ENCODE measurements around the gene GPR153.
"Not testable (repeated sequence)": the region's sequence is repeated elsewhere in the genome, so short reads cannot be mapped to it uniquely, and the experiment has no call there.

The GPR153 gene

DNA sequence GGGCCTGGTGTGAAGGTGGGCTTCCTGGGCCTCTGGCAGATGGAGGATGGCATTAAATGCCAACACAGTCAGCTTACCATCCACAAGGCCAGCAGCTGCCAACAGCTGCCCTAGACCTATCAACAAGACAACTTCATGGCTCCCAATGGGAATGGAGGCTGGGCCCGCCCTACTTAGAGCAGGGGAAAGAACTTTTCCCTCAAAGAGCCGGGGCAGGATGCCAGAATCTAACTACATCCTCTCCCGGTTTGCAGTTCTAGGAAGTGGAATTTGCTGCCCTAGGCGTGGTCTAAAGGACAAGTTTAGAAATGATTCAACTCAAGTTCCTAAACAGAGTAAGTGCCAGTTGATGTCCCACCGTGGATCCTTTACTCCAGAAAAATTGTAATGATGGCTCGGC, 38.3 kb downstream of the GPR153 start:
- no peak for DNase-seq

DNA sequence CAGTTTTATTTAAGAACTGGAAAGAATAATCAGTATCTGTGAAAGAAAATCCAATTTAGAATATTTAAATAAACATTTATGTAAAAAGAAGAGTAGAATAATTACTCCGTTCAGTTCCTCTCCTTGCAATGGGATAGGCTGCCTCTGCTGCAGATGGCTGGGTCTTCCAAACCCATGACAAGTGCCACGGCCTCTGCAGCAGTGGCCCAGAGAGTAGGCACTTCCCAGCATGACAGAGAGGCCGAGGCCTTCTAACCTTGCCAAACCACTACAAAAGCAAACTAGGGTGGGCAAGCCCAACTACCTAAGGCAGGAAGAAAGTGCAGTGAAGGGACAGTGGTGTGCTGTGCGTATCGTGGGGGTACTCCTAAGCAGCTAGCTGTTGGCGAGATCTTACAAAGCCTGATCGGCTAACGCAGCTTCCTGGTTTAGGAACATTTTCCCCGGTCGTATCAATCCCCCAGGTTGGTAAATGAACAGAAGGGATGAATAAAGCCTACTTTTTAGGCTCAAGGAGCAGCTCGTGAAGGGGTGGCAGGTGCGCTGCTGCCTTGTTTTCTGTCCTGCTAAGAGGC, 39.6 kb downstream of the GPR153 start:
- DNase-seq, result no peak

- no peak for DNase-seq
These were observed 40.7 kb downstream of the GPR153 start for GRCh38 chr1:6220236-6220635.

DNA sequence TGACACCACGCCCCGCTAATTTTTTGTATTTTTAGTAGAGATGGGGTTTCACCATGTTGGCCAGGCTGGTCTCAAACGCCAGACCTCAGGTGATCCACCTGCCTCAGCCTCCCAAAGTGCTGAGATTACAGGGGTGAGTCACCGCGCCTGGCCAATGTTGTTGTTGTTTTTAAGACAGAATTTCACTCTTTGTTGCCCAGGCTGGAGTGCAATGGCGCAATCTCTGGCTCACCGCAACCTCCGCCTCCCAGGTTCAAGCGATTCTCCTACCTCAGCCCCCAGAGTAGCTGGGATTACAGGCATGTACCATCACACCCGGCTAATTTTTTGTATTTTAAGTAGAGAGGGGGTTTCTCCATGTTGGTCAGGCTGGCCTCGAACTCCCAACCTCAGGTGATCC, 41.3 kb downstream of the GPR153 start:
- not testable (repeated sequence) for DNase-seq

DNA sequence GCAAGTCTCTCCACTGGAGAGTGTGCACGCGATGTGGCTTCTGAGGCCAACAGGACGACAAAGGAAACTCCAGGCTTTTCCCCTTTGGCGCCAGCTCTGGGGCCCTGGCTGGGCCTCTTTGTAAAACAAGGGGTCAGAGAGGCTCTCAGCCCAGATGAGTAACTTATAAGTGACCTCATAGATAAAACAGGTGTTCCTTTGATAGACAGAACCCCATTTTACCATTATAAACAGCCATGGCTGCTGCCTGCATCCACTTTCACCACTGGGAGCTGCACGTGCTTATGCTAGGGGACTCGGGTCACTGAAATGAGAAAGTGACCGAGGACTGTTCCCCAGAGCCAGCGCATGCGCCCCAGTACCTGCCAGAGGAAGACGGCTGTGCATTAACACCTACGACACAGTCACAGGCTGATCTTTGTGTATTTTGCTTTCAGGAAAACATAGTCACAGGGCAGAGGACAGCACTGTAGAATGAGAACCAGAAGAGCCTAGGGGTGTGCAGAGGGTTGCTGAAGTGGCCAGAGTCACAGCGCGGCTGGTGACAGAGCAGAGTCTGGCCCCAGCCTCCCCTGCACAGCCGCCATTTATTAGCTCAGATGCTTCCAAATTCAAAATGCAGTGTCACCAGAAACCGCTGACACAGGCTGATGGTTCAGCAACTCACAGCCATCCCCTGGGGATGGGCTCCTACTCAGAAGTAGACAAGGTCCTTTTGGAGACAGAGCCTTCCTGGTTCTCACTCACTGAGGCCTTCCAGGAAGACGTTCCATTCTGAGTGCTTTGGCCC, 42.3 kb downstream of the GPR153 start:
- DNase-seq, result no peak

DNA sequence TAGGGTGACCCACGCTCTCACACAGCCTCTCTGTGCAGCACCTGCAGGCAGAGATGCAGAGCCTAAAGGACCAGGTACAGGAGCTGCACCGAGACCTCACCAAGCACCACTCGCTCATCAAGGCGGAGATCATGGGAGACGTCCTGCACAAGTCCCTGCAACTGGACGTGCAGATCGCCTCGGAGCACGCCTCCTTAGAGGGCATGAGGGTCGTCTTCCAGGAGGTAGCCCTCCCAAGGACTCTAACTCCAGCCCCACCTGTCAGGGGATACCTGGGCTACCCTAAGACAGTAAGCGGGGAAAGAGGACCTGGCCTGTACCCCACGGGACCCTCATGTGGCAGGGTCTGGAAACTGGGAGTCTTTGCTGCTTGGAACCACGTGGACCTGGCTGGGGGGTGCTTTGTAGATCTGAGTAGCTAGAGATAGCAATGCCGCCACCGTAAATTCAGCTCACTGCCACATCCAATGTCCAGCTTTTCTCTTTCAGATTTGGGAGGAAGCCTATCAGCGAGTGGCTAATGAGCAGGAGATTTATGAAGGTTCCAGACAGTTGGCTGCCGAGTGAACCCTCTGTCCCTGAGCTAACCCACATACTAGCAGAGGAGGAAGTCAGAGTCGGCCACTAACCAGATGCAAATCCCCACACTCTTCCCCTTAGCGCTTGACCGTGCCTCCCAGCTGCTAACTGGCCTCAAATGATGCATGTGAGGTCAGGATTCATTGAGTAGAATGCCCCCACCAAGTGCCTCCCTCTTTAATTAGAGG, 48.5 kb downstream of the GPR153 start:
- no peak for DNase-seq

DNA sequence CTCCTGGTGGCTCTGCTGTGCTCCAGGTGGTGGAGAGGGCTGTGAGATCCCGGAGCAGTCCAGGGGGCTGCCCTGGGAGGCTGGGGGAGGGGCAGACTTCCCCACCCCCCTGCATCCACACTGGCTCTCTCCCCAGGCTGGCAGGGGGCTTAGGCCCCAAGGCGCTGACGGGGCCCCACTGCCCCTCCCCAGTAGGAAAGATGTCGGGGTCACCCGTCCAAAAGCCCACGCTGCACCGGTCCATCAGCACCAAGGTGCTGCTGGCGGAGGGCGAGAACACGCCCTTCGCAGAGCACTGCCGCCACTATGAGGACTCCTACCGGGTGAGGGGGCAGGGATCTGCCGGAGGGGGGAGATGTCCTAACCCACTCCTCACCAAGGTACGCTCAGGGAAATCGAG, 49.2 kb downstream of the GPR153 start:
- no peak for DNase-seq

- DNase-seq, result no peak
These were observed 50.1 kb downstream of the GPR153 start for GRCh38 chr1:6210591-6211355.

DNA sequence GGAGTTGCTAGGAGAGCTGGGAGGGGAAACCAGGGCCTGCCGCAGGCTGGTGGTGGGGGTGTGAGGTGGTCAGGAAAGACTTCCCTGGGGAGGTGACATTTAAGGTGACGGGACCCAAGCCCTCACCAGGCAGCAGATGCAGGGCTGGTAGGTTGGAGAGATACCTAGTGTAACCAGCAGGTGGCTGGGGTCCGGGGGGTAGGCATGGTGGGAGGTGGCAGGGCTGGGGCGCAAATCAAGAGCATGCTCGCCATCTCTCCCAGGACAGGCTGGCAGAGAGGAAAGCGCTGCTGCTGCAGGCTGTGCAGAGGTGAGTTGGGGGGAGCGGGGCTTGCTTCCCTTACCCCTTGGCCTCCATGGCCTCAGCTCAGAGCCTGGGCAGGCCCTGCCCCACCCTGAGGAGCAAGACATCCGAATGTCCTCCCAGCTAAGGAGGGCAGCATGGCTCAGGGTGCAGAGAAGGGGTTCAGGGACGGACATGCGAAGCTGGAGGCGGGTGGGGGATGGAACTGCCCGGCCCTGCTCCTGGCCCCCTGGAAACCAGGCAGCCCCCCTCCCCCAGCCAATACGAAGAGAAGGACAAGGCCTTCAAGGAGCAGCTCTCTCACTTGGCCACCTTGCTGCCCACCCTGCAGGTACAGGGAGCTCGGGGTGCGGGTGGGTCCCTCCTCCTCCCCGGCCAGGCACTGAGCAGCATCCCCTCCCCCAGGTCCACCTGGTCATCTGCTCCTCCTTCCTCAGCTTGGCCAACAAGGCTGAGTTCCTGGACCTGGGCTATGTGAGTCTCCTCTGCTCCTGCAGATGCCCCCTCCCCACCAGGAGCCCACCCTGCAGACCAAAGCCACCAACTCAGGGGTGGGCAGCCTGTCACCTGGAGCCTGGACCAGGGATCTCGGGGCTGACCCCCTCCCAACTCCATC, 51.0 kb downstream of the GPR153 start:
- peak; percentile 48 for DNase-seq

DNA sequence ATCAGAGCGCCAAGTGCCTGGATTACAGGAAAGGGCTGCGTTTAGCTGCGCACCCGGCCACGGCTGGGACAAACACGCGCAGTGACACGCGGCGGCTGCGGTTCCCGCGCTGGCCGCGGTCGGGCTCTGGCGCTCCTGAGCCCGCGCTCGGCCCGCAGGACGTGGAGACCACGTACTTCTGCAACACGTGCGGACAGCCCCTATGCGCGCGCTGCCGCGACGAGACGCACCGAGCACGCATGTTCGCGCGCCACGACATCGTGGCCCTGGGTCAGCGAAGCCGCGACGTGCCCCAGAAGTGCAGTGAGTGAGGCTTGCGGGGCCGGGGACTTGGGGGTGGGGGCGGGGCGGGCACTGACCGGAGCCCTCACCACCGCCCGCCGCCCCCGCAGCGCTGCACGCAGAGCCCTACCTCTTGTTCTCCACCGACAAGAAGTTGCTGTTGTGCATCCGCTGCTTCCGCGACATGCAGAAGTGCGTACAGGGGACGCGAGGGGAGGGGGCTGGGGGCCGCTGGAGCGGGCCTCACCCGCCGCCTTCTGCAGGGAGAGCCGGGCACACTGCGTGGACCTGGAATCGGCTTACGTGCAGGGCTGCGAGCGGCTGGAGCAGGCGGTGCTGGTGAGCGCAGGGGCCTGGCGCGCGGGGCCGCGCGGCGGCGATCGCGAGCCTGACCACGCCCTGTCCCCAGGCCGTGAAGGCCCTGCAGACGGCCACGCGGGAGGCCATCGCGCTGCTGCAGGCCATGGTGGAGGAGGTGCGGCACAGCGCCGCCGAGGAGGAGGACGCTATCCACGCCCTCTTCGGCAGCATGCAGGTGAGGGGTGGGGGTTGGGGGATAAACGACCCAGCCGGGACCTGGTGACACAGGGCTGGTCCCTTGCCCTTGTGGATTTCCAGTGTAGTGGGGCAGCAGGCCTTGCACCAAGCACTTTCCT, 51.9 kb downstream of the GPR153 start:
- DNase-seq, result peak; percentile 57

DNA sequence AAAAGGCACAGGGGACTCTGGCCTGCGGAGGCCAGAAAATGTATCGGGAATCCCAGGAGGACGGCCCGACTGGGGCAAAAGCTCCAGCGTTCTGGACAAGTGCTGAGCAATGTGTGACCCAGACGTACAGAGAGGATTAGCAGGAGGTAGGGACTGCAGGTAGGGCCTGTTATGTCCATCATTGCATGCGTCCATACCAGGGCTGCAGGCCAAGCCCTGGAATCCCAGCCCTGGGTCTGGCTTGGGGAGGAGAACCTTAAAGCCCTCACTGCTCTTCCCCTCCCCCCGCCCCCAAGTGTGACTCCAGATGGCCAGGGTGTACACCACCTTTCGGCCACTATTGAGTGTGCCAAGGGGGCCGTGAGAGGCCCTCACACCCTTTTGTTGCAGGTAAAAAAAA, 53.0 kb downstream of the GPR153 start:
- no peak for DNase-seq

- no peak for DNase-seq
These were observed 53.6 kb downstream of the GPR153 start for GRCh38 chr1:6207075-6207885.

DNA sequence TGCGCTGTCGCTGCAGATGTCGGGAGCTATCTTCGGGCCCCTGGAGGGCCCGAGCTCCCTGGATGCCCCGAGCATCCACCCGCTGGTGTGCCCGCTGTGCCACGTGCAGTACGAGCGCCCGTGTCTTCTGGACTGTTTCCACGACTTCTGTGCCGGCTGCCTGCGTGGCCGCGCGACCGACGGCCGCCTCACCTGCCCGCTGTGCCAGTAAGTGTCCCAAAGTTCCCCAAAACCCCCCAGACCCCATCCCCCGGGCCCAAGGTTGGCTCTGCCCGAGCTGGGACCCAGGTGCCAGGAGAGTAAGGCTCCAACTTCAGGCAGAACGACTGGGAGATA, 54.4 kb downstream of the GPR153 start:
- no peak for DNase-seq

DNA sequence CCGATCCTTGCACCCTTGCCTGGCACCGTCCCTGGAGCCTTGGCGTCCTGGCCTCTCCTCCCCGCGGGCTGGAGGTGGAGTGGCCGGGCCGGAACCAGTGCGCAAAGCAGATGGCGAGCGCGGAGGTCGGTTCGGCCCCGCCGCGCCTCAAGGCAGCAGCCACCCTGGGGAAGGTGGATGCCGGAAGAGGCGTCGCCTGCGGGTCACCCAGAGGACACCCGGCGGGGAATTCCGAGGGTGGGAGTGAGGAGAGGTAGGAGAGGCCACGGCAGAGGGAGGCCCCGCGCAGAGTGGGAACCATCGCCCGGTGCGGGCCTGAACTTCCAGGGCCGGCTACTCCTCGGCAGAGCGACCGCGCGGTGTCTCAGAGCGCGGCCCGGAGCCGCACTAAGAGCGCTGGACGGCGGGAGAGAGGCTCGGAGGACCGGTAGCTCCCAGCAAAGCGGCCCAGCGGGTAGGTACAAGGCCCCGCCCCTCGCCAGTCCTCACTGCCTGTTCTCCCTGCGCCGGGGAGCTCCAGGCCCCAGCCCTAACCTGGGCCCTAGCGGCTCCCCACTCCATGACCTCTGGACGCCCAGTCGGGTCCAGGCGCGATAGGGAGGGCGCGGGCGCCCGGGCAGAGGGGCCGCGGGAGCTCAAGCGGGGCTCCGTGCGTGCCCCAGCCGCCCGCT, 54.9 kb downstream of the GPR153 start, which contains the start of gene RNF207:
TSS of gene RNF207 (plus strand) at position 271 of the 671 bp plus-strand sequence. CDS start 417 bp downstream, outside the sequence.
- peak; percentile 88 for DNase-seq

- DNase-seq, result no peak
These were observed 58.6 kb downstream of the GPR153 start for GRCh38 chr1:6202256-6202655.

GRCh38 chr1:6200188-6200809, 60.6 kb downstream of the GPR153 start:
- no peak for DNase-seq

DNA sequence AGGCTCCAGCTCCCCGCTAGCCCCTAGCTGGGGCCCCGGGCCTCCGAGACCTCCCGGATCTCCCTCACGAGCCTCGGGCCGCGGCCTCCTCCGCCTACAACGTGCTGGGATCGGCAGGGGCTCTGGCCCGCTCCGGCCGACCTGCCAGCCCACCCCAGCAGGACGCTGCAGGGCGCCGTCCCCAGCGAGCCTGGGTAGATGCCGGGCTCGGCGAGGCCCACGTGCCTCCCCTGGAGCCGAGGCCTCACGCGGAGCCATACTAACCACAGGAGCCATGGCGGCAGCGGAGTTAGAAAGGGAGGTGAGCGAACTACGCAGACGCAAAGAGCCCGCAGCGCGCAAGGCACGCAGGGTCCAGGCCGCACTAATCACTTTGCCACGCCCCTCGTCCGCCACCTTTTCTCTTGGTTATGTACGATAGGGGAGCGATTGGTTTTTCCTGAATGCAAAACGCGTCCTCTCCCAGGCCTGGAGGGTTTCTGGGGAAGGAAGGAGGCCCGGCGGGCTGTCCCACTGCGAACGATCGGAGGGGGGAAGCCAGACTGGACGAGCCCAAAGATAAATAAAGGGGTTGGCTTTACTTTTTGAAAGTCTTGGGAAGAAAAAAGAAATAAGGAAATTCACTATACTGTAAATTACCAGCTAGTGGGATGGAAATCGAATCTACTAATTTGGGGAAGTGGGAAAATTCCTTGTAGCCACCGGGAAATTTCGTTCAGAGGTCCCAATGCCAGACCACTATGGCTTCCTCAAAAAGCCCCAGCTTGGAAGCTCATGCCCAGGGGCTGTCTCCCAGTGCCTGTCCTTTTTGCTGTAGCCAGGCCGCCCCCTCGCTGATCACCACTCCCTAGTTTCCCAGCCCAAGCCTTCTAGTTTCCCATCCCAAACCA, 61.4 kb downstream of the GPR153 start, which contains the start of gene RPL22:
TSS of gene RPL22 (minus strand) at position 298 of the 890 bp plus-strand sequence. CDS start at position 276, 22 bp downstream.
- peak; percentile 99 for DNase-seq
